ENCODE data around the gene PTK7. TPM values are rescaled to one million over a fixed set of nuclear protein-coding genes. Genes with fewer than 3 reads are reported as not detected.

The PTK7 gene
- total and polyA plus RNA-seq, 2 experiments from 2014 or later, result 46.1 to 147 TPM

DNA sequence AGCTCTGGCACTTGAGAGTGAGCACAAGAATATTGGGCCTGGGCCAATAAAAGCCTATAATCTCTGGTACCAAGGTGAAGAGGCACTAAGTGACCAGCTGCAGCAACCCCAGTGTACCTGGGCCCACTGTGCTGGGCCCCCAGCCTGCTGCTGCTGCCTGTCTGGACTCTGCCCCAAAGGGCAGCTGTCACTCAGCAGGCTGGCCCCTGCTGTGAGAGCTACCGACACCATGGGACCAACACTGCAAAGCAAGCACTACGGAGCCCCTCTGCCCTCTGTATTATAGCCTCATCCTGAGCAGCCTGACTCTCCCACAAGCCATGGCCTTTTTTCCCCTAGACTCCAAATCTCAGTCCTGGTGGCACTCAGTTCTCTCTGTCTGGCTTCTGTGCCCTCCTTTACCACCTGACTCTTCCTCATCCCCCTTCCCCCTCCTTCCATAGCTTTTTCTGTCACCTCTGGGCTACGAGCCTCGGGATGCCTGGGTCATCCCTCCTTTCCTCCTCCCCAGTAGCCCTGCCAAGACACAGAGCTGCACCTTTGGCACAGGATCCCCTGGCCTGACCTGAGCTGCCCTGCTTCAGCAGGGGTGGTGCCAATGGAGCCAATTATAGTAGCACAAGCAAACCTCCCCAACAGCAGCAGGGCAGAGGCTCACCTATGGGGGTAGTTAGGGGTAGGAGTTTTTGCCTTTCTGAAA is 40.5 kb upstream of the PTK7 start (continued):
- TF ChIP-seq, protein P1, sequence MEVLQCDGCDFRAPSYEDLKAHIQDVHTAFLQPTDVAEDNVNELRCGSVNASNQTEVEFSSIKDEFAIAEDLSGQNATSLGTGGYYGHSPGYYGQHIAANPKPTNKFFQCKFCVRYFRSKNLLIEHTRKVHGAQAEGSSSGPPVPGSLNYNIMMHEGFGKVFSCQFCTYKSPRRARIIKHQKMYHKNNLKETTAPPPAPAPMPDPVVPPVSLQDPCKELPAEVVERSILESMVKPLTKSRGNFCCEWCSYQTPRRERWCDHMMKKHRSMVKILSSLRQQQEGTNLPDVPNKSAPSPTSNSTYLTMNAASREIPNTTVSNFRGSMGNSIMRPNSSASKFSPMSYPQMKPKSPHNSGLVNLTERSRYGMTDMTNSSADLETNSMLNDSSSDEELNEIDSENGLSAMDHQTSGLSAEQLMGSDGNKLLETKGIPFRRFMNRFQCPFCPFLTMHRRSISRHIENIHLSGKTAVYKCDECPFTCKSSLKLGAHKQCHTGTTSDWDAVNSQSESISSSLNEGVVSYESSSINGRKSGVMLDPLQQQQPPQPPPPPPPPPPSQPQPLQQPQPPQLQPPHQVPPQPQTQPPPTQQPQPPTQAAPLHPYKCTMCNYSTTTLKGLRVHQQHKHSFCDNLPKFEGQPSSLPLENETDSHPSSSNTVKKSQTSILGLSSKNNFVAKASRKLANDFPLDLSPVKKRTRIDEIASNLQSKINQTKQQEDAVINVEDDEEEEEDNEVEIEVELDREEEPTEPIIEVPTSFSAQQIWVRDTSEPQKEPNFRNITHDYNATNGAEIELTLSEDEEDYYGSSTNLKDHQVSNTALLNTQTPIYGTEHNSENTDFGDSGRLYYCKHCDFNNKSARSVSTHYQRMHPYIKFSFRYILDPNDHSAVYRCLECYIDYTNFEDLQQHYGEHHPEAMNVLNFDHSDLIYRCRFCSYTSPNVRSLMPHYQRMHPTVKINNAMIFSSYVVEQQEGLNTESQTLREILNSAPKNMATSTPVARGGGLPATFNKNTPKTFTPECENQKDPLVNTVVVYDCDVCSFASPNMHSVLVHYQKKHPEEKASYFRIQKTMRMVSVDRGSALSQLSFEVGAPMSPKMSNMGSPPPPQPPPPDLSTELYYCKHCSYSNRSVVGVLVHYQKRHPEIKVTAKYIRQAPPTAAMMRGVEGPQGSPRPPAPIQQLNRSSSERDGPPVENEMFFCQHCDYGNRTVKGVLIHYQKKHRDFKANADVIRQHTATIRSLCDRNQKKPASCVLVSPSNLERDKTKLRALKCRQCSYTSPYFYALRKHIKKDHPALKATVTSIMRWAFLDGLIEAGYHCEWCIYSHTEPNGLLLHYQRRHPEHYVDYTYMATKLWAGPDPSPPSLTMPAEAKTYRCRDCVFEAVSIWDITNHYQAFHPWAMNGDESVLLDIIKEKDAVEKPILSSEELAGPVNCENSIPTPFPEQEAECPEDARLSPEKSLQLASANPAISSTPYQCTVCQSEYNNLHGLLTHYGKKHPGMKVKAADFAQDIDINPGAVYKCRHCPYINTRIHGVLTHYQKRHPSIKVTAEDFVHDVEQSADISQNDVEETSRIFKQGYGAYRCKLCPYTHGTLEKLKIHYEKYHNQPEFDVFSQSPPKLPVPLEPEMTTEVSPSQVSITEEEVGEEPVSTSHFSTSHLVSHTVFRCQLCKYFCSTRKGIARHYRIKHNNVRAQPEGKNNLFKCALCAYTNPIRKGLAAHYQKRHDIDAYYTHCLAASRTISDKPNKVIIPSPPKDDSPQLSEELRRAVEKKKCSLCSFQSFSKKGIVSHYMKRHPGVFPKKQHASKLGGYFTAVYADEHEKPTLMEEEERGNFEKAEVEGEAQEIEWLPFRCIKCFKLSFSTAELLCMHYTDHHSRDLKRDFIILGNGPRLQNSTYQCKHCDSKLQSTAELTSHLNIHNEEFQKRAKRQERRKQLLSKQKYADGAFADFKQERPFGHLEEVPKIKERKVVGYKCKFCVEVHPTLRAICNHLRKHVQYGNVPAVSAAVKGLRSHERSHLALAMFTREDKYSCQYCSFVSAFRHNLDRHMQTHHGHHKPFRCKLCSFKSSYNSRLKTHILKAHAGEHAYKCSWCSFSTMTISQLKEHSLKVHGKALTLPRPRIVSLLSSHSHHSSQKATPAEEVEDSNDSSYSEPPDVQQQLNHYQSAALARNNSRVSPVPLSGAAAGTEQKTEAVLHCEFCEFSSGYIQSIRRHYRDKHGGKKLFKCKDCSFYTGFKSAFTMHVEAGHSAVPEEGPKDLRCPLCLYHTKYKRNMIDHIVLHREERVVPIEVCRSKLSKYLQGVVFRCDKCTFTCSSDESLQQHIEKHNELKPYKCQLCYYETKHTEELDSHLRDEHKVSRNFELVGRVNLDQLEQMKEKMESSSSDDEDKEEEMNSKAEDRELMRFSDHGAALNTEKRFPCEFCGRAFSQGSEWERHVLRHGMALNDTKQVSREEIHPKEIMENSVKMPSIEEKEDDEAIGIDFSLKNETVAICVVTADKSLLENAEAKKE (CRISPR knock-in tag; IDR thresholded peaks at IDR 0.05), result no peak

GRCh38 chr6:43036712-43037111 is 39.4 kb upstream of the PTK7 start:
- Histone ChIP-seq H3K36me3 (ENCODE audit: insufficient read depth) (0 out of 2 replicates have a peak, but pooled peaks cover 3% of the 10 kb centered on the region), H3K27ac (ENCODE audit: low read depth) (no peak overlapping the region), H3F3A (replicated peaks; ENCODE audit: low read depth) (0 out of 2 replicates have a peak, but pooled peaks cover 8% of the 10 kb centered on the region), H3K79me2 (replicated peaks; ENCODE audit: insufficient read depth) (no peaks in the 10 kb centered on the region), H3K4me1 (ENCODE audit: insufficient read depth) (no peaks in the 10 kb centered on the region), H3K9me2 (ENCODE audit: insufficient read depth) (no peaks in the 10 kb centered on the region), H3K4me2 (no peak overlapping the region), H2AFZ (no peak overlapping the region), H4K20me1 (replicated peaks; ENCODE audit: insufficient read depth) (peaks cover 6% of the 10 kb centered on the region; the same call in 1 of the 2 replicates), H3K27me3 (ENCODE audit: insufficient read depth) (no peaks in the 10 kb centered on the region), H3K4me3 (no peak overlapping the region)
- Mint-ChIP-seq H3K27me3 (ENCODE audit: insufficient read depth, low read depth, poor library complexity) (peaks cover 3% of the 10 kb centered on the region), H3K4me1 (no peaks in the 10 kb centered on the region), H3K27ac (no peak overlapping the region), H3K9me3 (no peaks in the 10 kb centered on the region), H3K36me3 (ENCODE audit: low read depth) (peaks cover 56% of the 10 kb centered on the region), H3K4me3 (no peak overlapping the region)
- ATAC-seq (no peak), DNase-seq (ENCODE audit: low spot score) (no peak)
- TF ChIP-seq CTCF (conservative IDR thresholded peaks at IDR 0.05; ENCODE audit: low read depth in 2 of 2) (no peak), ZNF114 (CRISPR knock-in tag; IDR thresholded peaks at IDR 0.05) (no peak), NANOG (IDR thresholded peaks at IDR 0.05; ENCODE audit: borderline replicate concordance) (no peak), EZH2 (IDR thresholded peaks at IDR 0.05; ENCODE audit: low read depth, unreplicated experiment) (no peak), EZH2phosphoT487 (IDR thresholded peaks at IDR 0.05; ENCODE audit: unreplicated experiment) (no peak), ZNF331 (CRISPR knock-in tag; IDR thresholded peaks at IDR 0.05; ENCODE audit: low read depth) (no peak), JUNB (IDR thresholded peaks at IDR 0.05; ENCODE audit: unreplicated experiment) (no peak), POLR2AphosphoS5 (IDR thresholded peaks at IDR 0.05; ENCODE audit: low read depth) (no peak), STAT1 (IDR thresholded peaks at IDR 0.05; ENCODE audit: unreplicated experiment) (no peak)
- TF ChIP-seq, protein P2, sequence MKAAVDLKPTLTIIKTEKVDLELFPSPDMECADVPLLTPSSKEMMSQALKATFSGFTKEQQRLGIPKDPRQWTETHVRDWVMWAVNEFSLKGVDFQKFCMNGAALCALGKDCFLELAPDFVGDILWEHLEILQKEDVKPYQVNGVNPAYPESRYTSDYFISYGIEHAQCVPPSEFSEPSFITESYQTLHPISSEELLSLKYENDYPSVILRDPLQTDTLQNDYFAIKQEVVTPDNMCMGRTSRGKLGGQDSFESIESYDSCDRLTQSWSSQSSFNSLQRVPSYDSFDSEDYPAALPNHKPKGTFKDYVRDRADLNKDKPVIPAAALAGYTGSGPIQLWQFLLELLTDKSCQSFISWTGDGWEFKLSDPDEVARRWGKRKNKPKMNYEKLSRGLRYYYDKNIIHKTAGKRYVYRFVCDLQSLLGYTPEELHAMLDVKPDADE (IDR thresholded peaks at IDR 0.05), result no peak

Measured in GM23338 (cell line).